Astrocyte (in vitro differentiated cells and primary cell): Measurements from ENCODE around the gene FABP3.

Experiments
- EZH2 ChIP-seq: IDR thresholded peaks from 2 replicates; pipeline ENCODE4 v1.6.1; 2012; ENCODE audit warnings: mild to moderate bottlenecking, low read length, inconsistent platforms; ENCODE audit not compliant: insufficient read depth
- TF ChIP-seq, protein P1 (sequence below): IDR thresholded peaks from 2 replicates; pipeline ENCODE4 v1.5.1; 2011; ENCODE audit warnings: low read depth, mild to moderate bottlenecking, inconsistent platforms, low read length, moderate library complexity; ENCODE audit not compliant: insufficient read depth

DNA sequence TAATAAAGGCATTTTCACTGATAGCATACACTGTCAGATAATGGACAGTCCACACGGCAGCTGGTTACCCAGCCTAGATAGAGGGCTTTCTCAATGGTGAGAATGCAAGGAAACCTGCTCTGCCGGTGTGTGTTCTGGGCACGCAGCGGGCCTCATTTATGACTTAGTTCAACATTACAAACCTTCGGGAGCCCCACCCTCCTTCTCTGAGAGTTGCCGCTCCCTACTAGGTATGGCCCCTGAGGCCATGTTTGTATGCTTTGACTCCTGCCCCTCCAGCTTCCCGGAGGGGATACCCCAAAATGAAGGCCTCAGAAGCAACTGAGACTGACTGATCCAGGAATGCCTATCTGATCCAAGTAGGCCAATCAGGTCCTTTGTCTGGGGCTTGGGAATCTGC, 17.2 kb upstream of the FABP3 start:
- TF ChIP-seq, protein P1, sequence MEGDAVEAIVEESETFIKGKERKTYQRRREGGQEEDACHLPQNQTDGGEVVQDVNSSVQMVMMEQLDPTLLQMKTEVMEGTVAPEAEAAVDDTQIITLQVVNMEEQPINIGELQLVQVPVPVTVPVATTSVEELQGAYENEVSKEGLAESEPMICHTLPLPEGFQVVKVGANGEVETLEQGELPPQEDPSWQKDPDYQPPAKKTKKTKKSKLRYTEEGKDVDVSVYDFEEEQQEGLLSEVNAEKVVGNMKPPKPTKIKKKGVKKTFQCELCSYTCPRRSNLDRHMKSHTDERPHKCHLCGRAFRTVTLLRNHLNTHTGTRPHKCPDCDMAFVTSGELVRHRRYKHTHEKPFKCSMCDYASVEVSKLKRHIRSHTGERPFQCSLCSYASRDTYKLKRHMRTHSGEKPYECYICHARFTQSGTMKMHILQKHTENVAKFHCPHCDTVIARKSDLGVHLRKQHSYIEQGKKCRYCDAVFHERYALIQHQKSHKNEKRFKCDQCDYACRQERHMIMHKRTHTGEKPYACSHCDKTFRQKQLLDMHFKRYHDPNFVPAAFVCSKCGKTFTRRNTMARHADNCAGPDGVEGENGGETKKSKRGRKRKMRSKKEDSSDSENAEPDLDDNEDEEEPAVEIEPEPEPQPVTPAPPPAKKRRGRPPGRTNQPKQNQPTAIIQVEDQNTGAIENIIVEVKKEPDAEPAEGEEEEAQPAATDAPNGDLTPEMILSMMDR: no peak
- TF ChIP-seq EZH2: no peak
